Tibial artery (tissue), 4 donors: Measurements from ENCODE around the gene RFK.

ENCODE experiments used
- DNase-seq, 2 donors: peaks; one replicate each; pipeline ENCODE4 v3.0.0-alpha.2; 2019
- H3K27ac ChIP-seq, 2 donors: fragments of 200-600 bp; sonication (generic) in 1 of 2; 1 replicate in 1 of 2; 2 replicates in 1 of 2; pipeline ENCODE4 v1.5.1; 2018 to 2019; ENCODE audit warnings: mild to moderate bottlenecking in 1 of 2
- H3K27me3 ChIP-seq, 2 donors: fragments of 200-600 bp; sonication (generic) in 1 of 2; one replicate each; pipeline versions ENCODE4 v1.5.1 to v1.6.0; 2016 to 2019
- H3K36me3 ChIP-seq, 3 donors: fragments of 200-600 bp; sonication (generic) in 2 of 3; one replicate each; pipeline ENCODE4 v1.5.1; 2016 to 2019; ENCODE audit warnings: mild to moderate bottlenecking in 2 of 3
- H3K4me1 ChIP-seq, 4 donors: fragments of 200-600 bp; sonication (generic) in 2 of 4; 1 replicate in 3 of 4; 2 replicates in 1 of 4; pipeline ENCODE4 v1.5.1; 2016 to 2019
- H3K4me3 ChIP-seq, 2 donors: fragments of 200-600 bp; sonication (generic) in 1 of 2; 1 replicate in 1 of 2; 2 replicates in 1 of 2; pipeline ENCODE4 v1.5.1; 2018 to 2019; ENCODE audit warnings: mild to moderate bottlenecking in 2 of 2
- H3K9me3 ChIP-seq, 3 donors: fragments of 200-600 bp; sonication (generic) in 1 of 3; one replicate each; pipeline ENCODE4 v1.5.1; 2016 to 2019
- CTCF ChIP-seq, 2 experiments: fragments of 200-600 bp in 1 of 2; fragments of 450-650 bp in 1 of 2; IDR thresholded peaks; one replicate each; pipeline ENCODE4 v1.5.1; 2017 to 2019; ENCODE audit warnings: antibody characterized with exemption in 2 of 2, mild to moderate bottlenecking in 1 of 2, moderate library complexity in 1 of 2
- intact Hi-C: fragments of 100-400 bp; cut with DNase I; formaldehyde crosslinking; loops from one replicate; pipeline ENCODE4 v1.15.0; 2023; ENCODE audit warnings: low total_unique reads

RFK gene

GRCh38 chr9:76379494-76379893, 14.7 kb downstream of the RFK start:
- Histone ChIP-seq H3K9me3 (no peaks in the 10 kb centered on the region), H3K4me1 (no peaks in the 10 kb centered on the region), H3K27ac (no peak overlapping the region), H3K4me3 (no peak overlapping the region), H3K27me3 (no peaks in the 10 kb centered on the region), H3K36me3 (peaks cover 0 to 3% (median 2%) of the 10 kb centered on the region in 3 donors)
- no peak for DNase-seq
- no peak for TF ChIP-seq CTCF (IDR thresholded peaks at IDR 0.05)
- intact Hi-C loops = no loop called here

- no peak for TF ChIP-seq CTCF (IDR thresholded peaks at IDR 0.05)
- DNase-seq = no peak
- Histone ChIP-seq H3K27me3 (no peaks in the 10 kb centered on the region), H3K4me3 (no peak overlapping the region), H3K4me1 (peaks cover 0 to 2% (median under 1%) of the 10 kb centered on the region in 4 donors), H3K36me3 (no peaks in the 10 kb centered on the region), H3K9me3 (no peaks in the 10 kb centered on the region), H3K27ac (no peak overlapping the region)
- intact Hi-C loops = no loop called here
Observed at GRCh38 chr9:76378367-76379073, 15.7 kb downstream of the RFK start.

- TF ChIP-seq CTCF (IDR thresholded peaks at IDR 0.05) = no peak
- H3K9me3 ChIP-seq = no peaks in the 10 kb centered on the region
- no peaks in the 10 kb centered on the region for H3K27me3 ChIP-seq
- H3K27ac ChIP-seq = no peak overlapping the region
- no peak overlapping the region for H3K4me3 ChIP-seq
- DNase-seq = no peak
- H3K4me1 ChIP-seq = peaks cover 0 to 9% (median 4%) of the 10 kb centered on the region in 4 donors
- intact Hi-C loops = no loop called here
- H3K36me3 ChIP-seq = no peaks in the 10 kb centered on the region
Observed at GRCh38 chr9:76377791-76378190, 16.4 kb downstream of the RFK start.

GRCh38 chr9:76374783-76375559, 19.3 kb downstream of the RFK start:
- H3K36me3 ChIP-seq = no peaks in the 10 kb centered on the region
- TF ChIP-seq CTCF (IDR thresholded peaks at IDR 0.05) = no peak
- H3K27ac ChIP-seq = no peak overlapping the region
- H3K9me3 ChIP-seq = no peaks in the 10 kb centered on the region
- DNase-seq = peak in 1 of 2 donors; percentile 36
- peaks cover 0 to 21% (median 7%) of the 10 kb centered on the region in 4 donors for H3K4me1 ChIP-seq
- H3K27me3 ChIP-seq = no peaks in the 10 kb centered on the region
- intact Hi-C loops = no loop called here
- no peak overlapping the region for H3K4me3 ChIP-seq

- H3K27ac ChIP-seq = no peak overlapping the region
- no peak for TF ChIP-seq CTCF (IDR thresholded peaks at IDR 0.05)
- H3K4me3 ChIP-seq = no peak overlapping the region
- H3K36me3 ChIP-seq = no peaks in the 10 kb centered on the region
- intact Hi-C loops = no loop called here
- peaks cover 0 to 21% (median 7%) of the 10 kb centered on the region in 4 donors for H3K4me1 ChIP-seq
- H3K27me3 ChIP-seq = no peaks in the 10 kb centered on the region
- no peak for DNase-seq
- H3K9me3 ChIP-seq = no peaks in the 10 kb centered on the region
Observed at GRCh38 chr9:76373784-76374474, 20.3 kb downstream of the RFK start.
